Activated gamma-delta T cell (primary cell): ENCODE results near the gene IQCH.

Experiments used
- DNase-seq: peaks from one replicate; lab custom pipeline; 2025; lab: John Stamatoyannopoulos, UW

Gene IQCH

GRCh38 chr15:67534360-67534759 is 279.8 kb downstream of the IQCH start:
- no peak for DNase-seq

DNA sequence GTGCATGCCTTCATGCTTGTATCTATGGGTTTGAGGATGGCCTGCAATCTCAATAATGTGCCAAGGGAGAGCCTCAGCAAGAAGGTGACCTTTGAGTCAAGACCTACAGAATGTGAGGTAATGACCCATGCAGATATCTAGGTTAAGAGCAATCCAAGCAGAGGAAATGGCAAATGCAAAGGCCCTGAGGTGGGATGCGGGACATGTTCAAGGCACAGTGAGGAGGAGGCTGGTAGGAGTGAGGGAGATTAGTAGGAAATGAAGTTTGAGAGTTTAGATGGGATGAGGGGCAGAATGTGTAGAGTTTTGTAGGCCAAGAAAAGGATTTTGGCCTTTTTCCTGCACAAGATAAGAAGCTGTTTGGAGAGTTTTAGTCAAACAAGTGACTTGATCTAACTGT is 283.2 kb downstream of the IQCH start:
- no peak for DNase-seq

DNA sequence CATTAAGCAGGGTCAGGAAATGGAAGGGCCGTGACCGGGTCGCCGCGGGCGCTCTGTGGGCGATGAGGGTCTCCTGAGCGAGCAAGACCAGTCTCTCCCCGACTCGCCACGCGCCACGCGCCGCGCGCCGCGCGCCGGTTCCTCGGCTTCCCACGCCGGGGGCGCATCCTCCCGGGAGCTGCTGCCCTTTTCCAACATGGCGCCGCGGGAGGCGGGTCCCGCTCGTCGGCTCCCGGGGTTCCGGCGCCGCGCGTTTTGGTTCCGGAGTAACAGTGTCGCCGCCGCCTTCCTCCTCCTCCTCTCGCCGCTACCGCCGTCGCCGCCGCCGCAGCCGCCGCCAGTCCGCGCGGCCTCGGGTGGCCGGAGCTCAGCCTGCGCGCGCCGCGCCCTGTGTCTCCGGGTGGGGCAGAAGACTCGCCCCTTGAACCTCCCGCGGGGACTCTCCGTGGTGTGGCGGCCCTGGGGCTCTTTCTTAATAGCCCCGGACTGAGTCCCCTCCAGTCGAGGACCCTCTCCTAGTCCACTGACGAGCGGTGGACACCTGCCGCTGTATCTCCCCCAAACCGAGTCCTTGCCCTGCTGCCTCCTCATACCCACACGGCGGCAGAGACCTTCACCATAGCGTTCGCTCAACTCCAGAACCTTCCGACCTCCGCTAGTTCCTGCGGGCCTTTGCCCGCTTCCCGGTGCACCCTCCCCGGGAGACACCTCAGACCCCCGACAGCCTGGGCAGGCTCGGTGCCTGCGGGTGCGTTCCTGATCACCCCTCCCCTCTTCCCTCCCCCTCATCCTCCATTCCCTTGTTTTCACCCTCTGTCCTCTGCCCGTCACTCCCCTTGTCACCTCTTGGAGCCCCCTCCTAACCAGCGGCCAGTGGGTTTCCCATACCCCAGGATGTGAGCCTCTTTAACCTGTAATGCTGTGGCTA is 288.1 kb downstream of the IQCH start, which contains the start of gene MAP2K5:
Gene MAP2K5, plus strand, starts transcription at position 284 of the 928 bp plus-strand sequence. Its CDS starts 633 bp downstream, at position 917.
- peak; percentile 74 for DNase-seq

- DNase-seq = no peak
Measured at GRCh38 chr15:67543348-67543718, 288.7 kb downstream of the IQCH start.

- DNase-seq = no peak
Measured at GRCh38 chr15:67544475-67544874, 289.9 kb downstream of the IQCH start.

DNA sequence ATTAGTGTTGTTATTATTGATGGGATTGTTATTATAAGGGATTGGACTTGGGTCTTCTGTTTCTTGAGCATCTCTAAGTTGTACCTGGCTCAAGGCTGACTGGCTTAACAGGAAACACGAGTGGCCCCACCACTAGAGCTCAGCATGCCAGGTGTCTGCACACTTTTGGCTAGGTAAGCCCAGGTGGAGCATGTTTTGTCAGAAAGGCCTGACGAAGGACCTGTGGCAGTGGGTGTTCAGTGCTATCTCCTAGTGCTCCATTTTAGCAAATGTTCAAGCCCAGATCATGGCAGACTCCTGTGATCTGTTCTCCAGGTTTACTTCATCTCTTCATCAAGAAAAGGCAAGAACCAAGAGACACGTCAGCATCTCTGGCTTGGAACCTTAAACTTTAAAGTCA is 291.3 kb downstream of the IQCH start:
- no peak for DNase-seq

- DNase-seq = no peak
Measured at GRCh38 chr15:67547064-67547463, 292.5 kb downstream of the IQCH start.

DNA sequence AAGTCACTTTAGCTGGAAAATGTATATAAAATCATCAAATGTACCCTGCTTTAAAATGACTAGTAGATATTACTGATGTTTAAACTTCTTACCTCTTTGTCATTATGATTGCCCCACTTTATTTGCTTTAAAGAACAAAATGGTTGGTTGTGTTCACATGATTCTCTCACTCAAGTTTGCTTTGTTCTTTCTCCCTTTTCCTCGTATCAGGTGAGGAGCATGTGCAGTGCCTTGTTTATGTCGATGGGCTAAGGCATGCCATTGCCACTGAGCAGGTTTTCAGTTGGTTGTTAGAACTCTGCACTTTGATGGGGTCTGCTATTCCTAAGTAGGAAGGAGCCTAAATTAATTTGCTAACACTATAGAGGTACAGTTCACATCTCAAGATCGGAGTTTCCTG is 293.2 kb downstream of the IQCH start:
- DNase-seq = no peak

- no peak for DNase-seq
Measured at GRCh38 chr15:67548236-67548852, 293.8 kb downstream of the IQCH start.

DNA sequence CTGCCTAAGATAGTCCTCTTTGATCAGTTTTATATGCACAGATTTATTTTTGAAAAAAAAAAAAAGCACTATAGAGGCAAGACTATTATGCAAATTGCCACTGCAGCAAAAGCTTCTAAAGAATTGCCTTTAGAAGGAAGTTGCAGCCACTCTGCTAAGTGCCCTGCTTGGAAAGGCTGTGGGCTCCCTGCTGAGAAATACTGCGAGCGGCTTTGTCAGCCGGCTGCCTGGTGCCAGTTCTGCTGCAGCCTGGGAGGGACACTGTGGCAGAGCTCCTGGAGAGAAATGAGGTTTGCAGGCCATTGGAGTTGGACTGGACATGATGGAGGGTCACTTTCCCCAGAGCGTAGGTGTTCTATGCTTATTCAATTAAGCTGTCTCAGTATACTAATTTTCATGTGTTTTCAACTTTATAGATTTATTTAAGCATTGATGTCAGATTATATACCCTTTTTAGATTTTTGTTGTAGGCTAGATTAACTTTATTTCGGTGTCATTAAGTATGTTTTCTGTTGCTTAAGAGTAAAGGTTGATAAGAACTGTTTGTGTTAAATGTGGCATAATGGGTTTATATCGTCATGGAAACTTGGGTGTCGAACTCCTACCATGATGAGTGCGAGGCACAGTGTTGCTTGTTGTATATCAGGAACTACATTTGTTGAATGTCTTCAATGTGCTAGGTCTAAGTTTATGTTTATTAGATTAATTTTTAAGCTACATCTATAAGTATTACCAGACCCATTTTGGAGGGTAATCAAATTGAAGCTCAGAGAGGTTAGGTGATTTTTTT is 294.5 kb downstream of the IQCH start:
- no peak for DNase-seq

DNA sequence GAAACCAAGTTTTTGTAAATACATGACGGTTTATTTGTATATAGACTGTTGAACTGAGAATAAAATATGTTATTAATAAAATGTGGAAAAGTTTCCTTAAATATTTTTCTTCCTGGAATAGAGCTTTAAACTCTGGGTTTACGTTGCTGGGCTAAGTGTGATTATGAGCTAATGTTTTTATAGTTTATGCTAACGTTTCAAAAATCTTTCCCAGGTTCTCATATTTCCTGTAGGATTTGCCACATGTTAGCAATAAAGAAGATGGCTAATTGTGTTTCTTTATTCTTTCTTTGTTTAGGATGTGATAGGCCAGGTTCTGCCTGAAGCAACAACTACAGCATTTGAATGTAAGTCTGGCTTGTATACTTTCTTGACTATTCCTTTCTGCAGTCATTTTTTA is 295.1 kb downstream of the IQCH start:
- DNase-seq = no peak

DNA sequence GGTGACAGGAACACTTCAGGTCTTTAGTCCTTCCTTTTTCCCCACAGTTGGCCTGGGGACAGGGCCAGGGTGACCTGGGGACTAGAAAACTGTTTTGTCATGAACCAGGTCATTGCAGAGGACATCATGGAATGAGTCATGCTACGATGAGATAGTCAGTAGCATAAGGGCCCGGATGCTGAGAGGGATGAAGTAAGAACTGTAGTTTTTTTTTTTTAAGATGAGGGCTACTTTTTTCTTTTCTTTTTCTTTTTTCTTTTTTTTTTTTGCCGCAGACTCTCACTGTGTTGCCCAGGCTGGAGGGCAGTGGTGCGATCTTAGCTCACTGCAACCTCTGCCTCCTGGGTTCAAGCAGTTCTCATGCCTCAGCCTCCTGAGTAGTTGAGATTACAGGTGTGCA is 295.9 kb downstream of the IQCH start:
- DNase-seq = no peak

DNA sequence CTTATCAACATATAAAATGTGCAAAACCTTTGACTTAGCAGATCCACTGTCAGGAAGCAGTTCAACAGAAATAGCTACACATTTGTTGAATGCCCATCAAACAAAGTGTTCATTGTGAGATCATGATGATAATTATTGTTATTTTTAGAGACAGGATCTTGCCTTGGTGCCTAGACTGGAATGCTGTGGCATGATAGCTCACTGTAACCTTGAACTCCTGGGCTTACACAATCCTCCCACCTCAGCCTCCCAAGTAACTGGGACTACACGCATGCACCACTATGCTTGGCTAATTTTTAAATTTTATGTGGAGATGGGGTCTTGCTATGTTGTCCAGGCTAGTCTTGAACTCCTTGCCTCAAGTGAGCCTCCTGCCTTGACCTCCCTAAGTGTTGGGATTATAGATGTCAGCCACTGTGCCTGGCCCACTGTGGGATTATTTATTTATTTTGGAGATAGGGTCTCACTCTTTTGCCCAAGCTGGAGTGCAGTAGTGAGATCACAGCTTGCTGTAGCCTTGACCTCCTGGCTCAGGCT is 296.7 kb downstream of the IQCH start:
- DNase-seq = no peak
